Measurements from ENCODE around the gene SMAD6. TPM values are rescaled to one million over a fixed set of nuclear protein-coding genes. Genes with fewer than 3 reads are reported as not detected.
A peak's percentile ranks its signal among the peaks of the same experiment; 100 is the strongest.

SMAD6 gene
- total and polyA plus RNA-seq, 9 of the 15 experiments (the other 6 are each of a cell fraction or from before 2014, with no cell fraction given), result 0.10 to 15.5 (median 3.7) TPM

DNA sequence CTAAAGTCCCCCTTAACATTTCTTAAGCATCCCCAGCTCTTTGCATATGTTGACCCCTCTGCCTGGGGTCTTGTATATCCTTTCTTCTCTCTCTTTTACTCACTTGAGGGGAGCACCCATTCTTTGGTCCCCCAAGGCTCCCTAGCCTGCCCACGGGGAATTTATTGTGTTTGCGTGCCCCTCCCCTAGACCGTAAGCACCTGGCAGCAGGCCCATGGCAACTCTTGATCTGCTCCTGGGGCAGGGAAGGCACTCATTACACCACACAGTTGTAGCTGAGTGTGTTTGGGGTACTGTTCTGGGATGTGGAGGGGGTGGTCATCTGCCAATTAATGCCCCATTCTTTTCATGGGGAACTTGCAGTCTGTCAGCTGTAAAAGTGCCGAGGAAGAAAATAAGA, 27.3 kb upstream of the SMAD6 start:
- peaks cover 43 to 49% of the 10 kb centered on the region in 2 experiments for H3K4me1 ChIP-seq (replicated peaks in 1 of 2; ENCODE audit: control insufficient read depth in 2 of 2, insufficient read depth in 2 of 2, low read length in 2 of 2)
- FAIRE-seq, result no peak
- H2AFZ ChIP-seq (ENCODE audit: low read depth, low read length), result no peak overlapping the region
- no peaks in the 10 kb centered on the region for H3K27me3 ChIP-seq (ENCODE audit: control insufficient read depth in 2 of 2, insufficient read depth in 2 of 2, low read length in 2 of 2)
- H3K9me3 ChIP-seq (replicated peaks; ENCODE audit: control insufficient read depth, insufficient read depth, low read depth, low read length), result no peaks in the 10 kb centered on the region
- H3K4me3 ChIP-seq, result no peak overlapping the region
- TF ChIP-seq SLC30A9 (CRISPR knock-in tag; IDR thresholded peaks at IDR 0.05) (no peak), ZFP30 (CRISPR knock-in tag; IDR thresholded peaks at IDR 0.05; ENCODE audit: borderline replicate concordance) (no peak), ZNF408 (CRISPR knock-in tag; IDR thresholded peaks at IDR 0.05; ENCODE audit: low read depth) (no peak), HEY1 (CRISPR knock-in tag; IDR thresholded peaks at IDR 0.05; ENCODE audit: borderline replicate concordance) (no peak), PYGO2 (tag; IDR thresholded peaks at IDR 0.05) (no peak), TAL1 (IDR thresholded peaks at IDR 0.05) (no peak)
- WGBS (ENCODE audit: insufficient coverage, low coverage, missing lambda C conversion rate), result 79% methylated on average over 3 of the region's 4 CpGs
- CTCF ChIA-PET (ENCODE audit: low intra/inter-chr PET ratio), result no interaction called here
- peaks cover 72% of the 10 kb centered on the region for H3K36me3 ChIP-seq (ENCODE audit: control insufficient read depth, insufficient read depth, low read length)
- in situ Hi-C loops (cut with MboI) (no loop called here), intact Hi-C loops (cut with micrococcal nuclease) (loop anchor here (5.0 kb wide), 1 partner anchor 47 kb away; no protein-coding TSS in a partner anchor)
- no TSS peak for BruUV-seq (replicated peaks)
- no peak for ATAC-seq
- no peak overlapping the region for H3K9ac ChIP-seq (ENCODE audit: insufficient read depth in 1 of 2, low read depth in 2 of 2, low read length in 2 of 2)
- H3K4me2 ChIP-seq (ENCODE audit: insufficient read depth, low read length), result no peak overlapping the region
- POLR2A ChIA-PET, result no interaction called here
- DNase-seq (ENCODE audit: extremely low read depth in 1 of 4, low spot score in 3 of 4), result no peak
- peaks cover 3% of the 10 kb centered on the region; the same call in 1 of the 2 replicates for H4K20me1 ChIP-seq (replicated peaks; ENCODE audit: control insufficient read depth, insufficient read depth, low read length)
- H3K27ac ChIP-seq (ENCODE audit: extremely low read depth, low read depth, low read length), result no peak overlapping the region
- H3K79me2 ChIP-seq (ENCODE audit: control insufficient read depth, insufficient read depth, low read length), result peaks cover 31% of the 10 kb centered on the region
- H3K9me1 ChIP-seq (ENCODE audit: control insufficient read depth, insufficient read depth, low read length), result no peaks in the 10 kb centered on the region

DNA sequence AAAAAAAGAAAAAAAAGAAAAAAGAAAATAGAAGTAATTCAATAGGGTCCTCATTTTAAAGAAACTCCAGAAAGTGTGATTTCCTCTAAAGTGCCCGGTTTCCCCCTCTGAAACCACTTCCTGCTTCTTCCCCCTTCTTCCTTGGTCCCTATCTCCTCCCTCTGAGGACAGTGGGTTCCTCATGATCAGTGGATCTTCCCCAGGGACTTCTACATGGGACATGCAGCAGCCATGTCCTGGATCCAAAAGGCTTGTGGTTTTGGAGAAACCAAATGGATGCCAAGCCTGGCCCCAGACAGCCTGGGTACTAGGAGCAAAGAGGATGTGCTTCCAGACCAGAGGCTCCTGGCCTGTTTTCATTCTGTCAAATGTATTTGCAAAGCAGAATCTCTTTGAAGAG, 26.6 kb upstream of the SMAD6 start:
- Histone ChIP-seq H2AFZ (ENCODE audit: low read depth, low read length) (no peak overlapping the region), H3K4me2 (ENCODE audit: insufficient read depth, low read length) (no peak overlapping the region), H3K36me3 (ENCODE audit: control insufficient read depth, insufficient read depth, low read length) (peaks cover 71% of the 10 kb centered on the region), H4K20me1 (replicated peaks; ENCODE audit: control insufficient read depth, insufficient read depth, low read length) (peaks cover 3% of the 10 kb centered on the region; the same call in 1 of the 2 replicates), H3K27ac (ENCODE audit: extremely low read depth, low read depth, low read length) (no peak overlapping the region), H3K9me3 (replicated peaks; ENCODE audit: control insufficient read depth, insufficient read depth, low read depth, low read length) (no peaks in the 10 kb centered on the region), H3K4me1 (replicated peaks in 1 of 2; ENCODE audit: control insufficient read depth in 2 of 2, insufficient read depth in 2 of 2, low read length in 2 of 2) (peaks cover 47 to 56% of the 10 kb centered on the region in 2 experiments), H3K9me1 (ENCODE audit: control insufficient read depth, insufficient read depth, low read length) (no peaks in the 10 kb centered on the region), H3K79me2 (ENCODE audit: control insufficient read depth, insufficient read depth, low read length) (peaks cover 36% of the 10 kb centered on the region), H3K9ac (ENCODE audit: insufficient read depth in 1 of 2, low read depth in 2 of 2, low read length in 2 of 2) (no peak overlapping the region), H3K27me3 (ENCODE audit: control insufficient read depth in 2 of 2, insufficient read depth in 2 of 2, low read length in 2 of 2) (no peaks in the 10 kb centered on the region), H3K4me3 (no peak overlapping the region)
- WGBS (ENCODE audit: insufficient coverage, low coverage, missing lambda C conversion rate), result 36% methylated on average over 1 of the region's 1 CpG
- no TSS peak for BruUV-seq (replicated peaks)
- intact Hi-C loops (cut with micrococcal nuclease) (no loop called here), in situ Hi-C loops (cut with MboI) (no loop called here)
- TF ChIP-seq GABPA (tag; conservative IDR thresholded peaks at IDR 0.05; ENCODE audit: low read depth) (0 out of 2 replicates have a peak, but pooled peaks have one; percentile 37), TBP (optimal IDR thresholded peaks at IDR 0.05; ENCODE audit: low read depth, low read length) (no peak), NFRKB (IDR thresholded peaks at IDR 0.05; ENCODE audit: low read depth) (no peak), ZBTB8A (IDR thresholded peaks at IDR 0.05; ENCODE audit: partially characterized antibody) (no peak)
- TF ChIP-seq, protein P1, sequence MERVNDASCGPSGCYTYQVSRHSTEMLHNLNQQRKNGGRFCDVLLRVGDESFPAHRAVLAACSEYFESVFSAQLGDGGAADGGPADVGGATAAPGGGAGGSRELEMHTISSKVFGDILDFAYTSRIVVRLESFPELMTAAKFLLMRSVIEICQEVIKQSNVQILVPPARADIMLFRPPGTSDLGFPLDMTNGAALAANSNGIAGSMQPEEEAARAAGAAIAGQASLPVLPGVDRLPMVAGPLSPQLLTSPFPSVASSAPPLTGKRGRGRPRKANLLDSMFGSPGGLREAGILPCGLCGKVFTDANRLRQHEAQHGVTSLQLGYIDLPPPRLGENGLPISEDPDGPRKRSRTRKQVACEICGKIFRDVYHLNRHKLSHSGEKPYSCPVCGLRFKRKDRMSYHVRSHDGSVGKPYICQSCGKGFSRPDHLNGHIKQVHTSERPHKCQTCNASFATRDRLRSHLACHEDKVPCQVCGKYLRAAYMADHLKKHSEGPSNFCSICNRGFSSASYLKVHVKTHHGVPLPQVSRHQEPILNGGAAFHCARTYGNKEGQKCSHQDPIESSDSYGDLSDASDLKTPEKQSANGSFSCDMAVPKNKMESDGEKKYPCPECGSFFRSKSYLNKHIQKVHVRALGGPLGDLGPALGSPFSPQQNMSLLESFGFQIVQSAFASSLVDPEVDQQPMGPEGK (CRISPR knock-in tag; IDR thresholded peaks at IDR 0.05; ENCODE audit: borderline replicate concordance), result no peak
- CTCF ChIA-PET (ENCODE audit: low intra/inter-chr PET ratio), result no interaction called here
- no peak for FAIRE-seq
- no peak for DNase-seq (ENCODE audit: extremely low read depth in 1 of 4, low spot score in 3 of 4)
- POLR2A ChIA-PET, result no interaction called here
- no peak for ATAC-seq

Data from K562 (cell line).